Stomach (tissue), 4 donors: Measurements from ENCODE around the gene TMEM164.

ENCODE experiments used
- CTCF ChIP-seq, 7 experiments: fragments of 450-650 bp in 4 of 7; fragments of 200-600 bp in 3 of 7; sonication (generic) in 3 of 7; IDR thresholded peaks; one replicate each; pipeline ENCODE4 v1.5.1; 2016 to 2019; ENCODE audit warnings: antibody characterized with exemption in 7 of 7, control low read depth in 2 of 7, mild to moderate bottlenecking in 1 of 7
- EP300 ChIP-seq: sonication (generic); formaldehyde crosslinking; IDR thresholded peaks from one replicate; pipeline ENCODE4 v1.6.1; 2017; ENCODE audit warnings: antibody characterized with exemption

DNA sequence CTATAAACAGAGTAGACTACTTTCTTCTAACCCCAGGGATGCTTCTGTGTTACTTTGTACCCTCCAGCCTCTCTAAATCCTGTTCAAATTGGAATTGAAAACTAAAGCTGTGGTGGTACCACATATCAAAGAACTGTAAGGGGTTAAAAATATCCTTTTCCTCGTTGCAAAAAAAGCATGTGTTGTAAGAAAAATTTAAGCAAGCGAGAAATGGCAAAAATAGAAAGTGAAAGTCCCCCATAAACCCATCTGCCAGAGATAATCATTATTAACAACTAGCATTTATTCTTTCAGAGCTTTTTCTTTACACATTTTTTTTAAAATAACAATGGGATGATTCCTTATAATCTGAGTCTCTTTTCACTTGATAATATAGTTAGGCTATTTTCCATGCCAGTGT lies 40.6 kb downstream of the TMEM164 start:
- TF ChIP-seq CTCF (IDR thresholded peaks at IDR 0.05) (no peak), EP300 (no peak)
